GM21367 (cell line): ENCODE measurements around the gene ASF1A.
A peak's percentile ranks its signal among the peaks of the same experiment; 100 is the strongest.

Experiments used
- ATAC-seq: cut with Tn5 transposase; IDR thresholded peaks from one replicate; pipeline ENCODE4 v1.9.1; 2021; ENCODE audit not compliant: unreplicated experiment

Gene ASF1A

GRCh38 chr6:118881440-118882313 is 12.3 kb upstream of the ASF1A start:
- ATAC-seq = peak; percentile 92

DNA sequence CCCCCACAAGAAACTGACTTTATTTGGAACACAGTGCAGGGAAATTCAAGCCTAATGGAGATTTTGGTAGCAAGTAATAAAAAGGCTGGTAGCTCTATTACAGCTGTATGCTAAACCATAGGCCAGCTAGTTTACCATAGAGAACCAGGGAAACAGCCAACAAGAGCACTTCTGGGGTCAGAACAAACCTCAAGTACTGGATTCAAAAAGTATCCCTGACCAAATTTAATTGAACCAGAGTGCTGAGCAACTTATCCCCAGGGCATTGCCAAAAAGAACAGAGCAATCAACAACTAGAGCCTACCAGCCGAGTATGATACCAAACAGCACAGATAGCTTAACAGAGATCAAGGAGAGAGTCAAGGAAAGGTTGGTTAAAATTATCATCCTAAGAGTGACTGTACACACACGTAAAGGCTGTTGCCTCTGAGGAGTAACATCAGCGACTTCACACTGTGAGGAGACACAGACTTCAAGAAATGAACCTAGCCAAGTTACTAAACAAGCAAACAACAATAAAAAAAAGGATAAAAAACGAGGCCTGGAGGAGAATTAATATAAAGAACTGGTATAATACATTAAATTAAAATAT is 11.5 kb upstream of the ASF1A start:
- ATAC-seq = no peak

DNA sequence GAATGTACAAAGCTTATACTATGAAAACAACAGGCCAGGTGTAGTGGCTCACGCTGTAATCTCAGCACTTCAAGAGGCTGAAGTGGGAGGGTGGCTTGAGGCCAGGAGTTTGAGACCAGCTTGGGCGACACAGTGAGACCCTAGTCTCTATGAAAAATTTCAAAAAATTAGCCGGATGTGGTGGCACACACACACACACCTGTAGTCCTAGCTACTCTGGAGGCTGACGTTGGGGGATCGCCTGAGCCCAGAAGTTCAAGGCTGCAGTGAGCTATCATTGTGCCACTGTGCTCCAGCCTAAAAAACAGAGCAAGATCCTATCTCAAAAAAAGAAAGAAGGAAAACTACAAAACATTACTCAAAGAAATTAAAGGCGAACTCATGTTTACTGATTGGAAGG is 7.3 kb upstream of the ASF1A start:
- ATAC-seq = no peak

- ATAC-seq = no peak
Measured at GRCh38 chr6:118889163-118889562, 4.8 kb upstream of the ASF1A start.

DNA sequence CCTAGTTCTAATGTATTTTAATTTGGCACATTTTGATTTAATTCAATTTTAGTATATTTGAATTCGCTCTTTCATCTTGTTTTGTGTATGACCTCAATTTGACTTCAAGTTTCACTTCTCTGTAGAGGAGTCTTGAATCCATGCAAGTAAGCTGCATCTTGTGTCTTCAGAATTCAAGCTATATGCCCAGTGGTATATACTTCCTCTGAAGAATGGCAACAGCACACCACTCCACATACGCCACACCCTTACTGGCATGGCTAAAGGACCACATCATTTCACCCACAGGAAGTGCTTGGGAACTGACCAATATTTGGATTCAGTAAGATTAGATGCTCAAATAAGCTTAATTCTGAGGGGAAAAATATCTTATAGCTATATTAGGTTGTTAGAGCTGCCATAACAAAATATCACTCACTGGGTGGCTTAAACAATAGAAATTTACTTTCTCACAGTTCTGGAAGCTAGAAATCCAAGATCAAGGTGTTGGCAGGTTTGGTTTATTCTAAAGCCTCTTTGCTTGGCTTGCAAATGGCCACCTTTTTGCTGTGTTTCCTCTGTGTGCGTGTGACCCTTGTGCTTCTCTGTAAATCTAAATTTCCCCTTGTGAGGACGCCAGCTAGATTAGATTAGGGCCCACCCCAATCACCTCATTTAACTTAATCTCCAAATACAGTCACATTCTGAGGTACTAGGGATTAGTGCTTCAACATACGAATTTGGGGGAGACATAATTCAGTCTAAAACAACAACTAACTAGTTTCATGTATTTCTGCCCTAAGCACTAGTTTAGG is 2.8 kb upstream of the ASF1A start:
- peak; percentile 33 for ATAC-seq

- no peak for ATAC-seq
Measured at GRCh38 chr6:118892355-118892991, 1.5 kb upstream of the ASF1A start.

DNA sequence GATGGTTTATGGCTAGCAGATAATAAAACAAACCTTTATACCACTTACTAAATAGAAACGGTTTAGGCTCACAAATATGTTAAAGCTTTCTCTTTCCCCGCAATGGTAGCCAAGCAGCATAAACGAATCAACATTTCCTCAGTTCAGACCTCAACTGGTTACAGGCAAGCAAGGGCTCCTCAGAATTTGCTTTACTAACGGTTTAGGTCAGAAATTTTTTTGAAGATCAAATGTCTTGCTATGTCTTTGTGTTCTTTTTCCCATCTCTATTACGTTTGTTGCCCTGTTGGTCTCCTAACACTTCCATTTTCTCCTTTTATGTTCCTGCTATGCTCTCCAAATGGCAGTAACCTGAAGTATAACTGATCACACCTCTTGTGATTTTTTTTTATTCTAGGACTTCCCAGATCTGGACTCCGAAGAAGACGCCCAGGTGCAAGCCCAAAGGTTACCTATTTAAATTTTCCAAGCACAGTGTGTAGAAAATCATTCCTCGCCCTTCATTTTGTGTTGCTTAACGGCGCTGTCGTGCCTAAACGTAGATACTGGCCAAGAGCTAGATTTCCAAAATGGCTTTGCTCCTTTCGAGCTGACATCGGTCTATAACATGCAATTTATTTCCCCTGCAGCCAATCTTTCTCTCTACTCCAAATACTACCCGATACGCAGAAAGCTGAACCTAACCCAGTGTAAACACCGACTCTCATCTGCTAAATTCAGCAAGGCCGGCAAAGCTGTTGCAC is 717 bp upstream of the ASF1A start:
- no peak for ATAC-seq

- peak; percentile 36 for ATAC-seq
Measured at GRCh38 chr6:118894425-118895260, 691 bp downstream of the ASF1A start.

- no peak for ATAC-seq
Measured at GRCh38 chr6:118895261-118895560, 1.3 kb downstream of the ASF1A start.

DNA sequence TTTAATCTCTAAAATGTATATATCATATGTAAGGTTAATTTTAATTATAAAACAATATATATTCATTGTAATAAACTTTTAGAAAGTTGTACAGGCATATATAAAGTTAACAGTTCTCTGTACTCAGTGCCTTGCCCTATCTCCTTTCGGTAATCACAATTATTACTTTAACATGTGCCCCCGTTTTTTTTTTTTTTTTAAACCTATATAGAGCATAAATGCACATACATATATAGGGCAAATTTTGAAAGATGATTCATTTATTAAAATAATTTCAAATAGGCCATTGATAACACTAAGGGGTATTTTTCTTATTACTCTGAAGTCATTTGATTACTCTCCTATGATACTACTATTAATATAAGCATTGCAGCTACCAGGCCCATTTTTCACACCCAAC is 1.9 kb downstream of the ASF1A start:
- ATAC-seq = no peak

GRCh38 chr6:118896339-118897136 is 2.6 kb downstream of the ASF1A start:
- peak; percentile 20 for ATAC-seq

DNA sequence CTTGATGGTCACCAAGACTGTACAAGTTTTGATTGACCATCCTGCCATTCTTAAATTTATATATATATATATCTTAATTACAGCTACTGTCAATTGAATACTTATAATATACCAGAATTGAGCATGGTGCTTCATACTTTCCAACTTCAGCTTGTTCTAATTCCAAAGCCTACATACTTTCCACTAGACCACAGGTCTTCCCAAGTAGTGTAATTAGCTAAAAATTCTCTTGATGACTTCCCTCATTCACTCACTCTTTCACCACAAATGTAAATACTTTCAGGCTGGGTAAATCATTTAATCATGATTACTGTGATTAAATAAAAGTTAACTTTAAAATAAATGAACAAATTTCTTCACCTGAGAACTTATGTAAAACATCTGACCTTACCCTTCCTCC is 3.4 kb downstream of the ASF1A start:
- no peak for ATAC-seq

DNA sequence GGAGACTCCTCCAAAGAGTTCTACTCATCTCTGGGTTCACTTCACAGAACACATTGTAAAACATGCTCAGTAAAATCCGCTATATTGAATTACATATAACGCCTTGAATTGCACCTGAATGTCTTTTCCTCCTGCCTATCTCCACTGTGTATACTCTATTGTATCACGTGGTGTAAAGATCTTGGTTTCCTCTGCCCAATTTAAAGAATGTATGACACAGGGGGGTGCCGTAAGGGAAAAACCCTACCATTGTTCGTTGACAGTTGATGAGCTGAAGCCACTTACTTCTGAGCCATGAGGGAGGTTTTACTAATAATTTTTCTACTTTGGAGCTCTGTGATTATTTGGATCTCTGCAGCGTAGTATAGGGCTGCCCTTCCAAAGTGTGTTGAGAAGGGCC is 6.0 kb downstream of the ASF1A start:
- no peak for ATAC-seq

DNA sequence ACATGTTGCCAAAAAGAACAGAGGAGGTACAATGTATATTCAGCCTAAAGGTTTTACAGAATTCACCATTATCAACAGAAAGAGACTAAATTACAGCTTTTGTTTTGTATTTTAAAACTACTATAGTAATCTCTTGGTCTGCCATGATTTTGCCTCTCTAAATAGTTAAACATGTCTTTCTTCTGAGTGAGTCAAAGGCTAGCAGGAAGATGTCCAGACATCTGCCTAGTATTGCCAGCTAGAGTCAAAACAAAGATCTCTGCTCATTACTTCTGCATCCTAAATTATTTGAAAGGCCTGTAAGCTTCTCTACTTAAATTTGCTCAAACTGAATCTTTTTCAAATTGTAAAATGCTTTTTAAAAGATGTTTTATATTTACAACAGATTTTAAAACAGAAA is 8.8 kb downstream of the ASF1A start:
- no peak for ATAC-seq

GRCh38 chr6:118903138-118903537 is 9.2 kb downstream of the ASF1A start:
- ATAC-seq = no peak

GRCh38 chr6:118903691-118904090 is 9.7 kb downstream of the ASF1A start:
- ATAC-seq = no peak

DNA sequence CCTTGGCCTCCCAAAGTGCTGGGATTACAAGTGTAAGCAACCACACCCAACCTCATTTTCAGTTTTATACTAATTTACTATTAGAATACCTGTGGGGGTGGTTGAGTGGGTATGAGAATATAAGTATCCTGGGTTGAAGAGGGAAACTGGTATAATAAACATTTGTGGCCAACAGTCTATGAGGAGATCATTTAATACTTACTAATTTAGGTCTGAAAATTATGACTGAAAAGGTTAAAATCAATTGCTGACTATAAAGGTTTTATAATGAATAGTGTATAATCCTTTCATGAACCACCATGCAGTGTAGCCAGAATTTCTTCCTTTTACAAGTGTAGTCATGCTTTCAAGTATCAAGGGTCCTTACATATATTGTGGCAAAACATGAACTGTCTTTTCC is 11.1 kb downstream of the ASF1A start:
- ATAC-seq = no peak

GRCh38 chr6:118905851-118906250 is 11.9 kb downstream of the ASF1A start:
- no peak for ATAC-seq

- ATAC-seq = no peak
Measured at GRCh38 chr6:118908441-118908840, 14.5 kb downstream of the ASF1A start.
